HG02852 (cell line): ENCODE data around the gene MTMR1.
A peak's percentile ranks its signal among the peaks of the same experiment; 100 is the strongest.

Source experiments
- ATAC-seq: cut with Tn5 transposase; IDR thresholded peaks from one replicate; pipeline ENCODE4 v1.9.1; 2021; ENCODE audit warnings: mild to moderate bottlenecking, moderate library complexity; ENCODE audit not compliant: unreplicated experiment

MTMR1 gene

DNA sequence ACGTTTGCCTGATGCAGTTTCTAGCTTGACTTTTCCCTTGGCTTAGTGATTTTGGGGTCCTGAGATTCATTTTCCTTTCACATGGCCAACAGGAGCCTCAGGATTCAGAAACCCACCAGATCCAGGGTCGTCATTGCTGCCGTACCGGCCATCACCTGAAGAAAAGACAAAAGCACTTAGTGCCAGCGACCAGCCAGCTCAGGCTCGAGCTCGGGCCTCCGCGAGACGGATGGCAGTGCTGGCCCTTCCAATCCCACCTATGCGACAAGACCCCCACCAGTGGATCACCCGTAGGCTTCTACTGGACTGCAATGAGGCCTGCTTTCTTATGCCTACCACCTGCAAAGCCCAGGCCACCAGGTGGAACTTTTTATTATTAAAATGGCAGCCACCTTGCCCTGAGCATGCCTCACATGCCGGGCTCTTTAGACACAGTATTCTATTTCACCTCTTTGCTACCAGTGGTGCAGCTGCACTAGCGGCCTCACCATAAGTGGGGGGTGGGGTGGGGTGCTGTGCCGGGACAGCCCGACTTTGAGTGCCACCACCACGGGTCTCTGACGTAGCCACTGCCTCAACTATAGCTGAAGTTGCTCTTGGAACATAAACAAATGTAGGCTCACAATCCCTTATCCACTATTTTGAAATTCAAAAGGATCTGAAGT, 84.3 kb downstream of the MTMR1 start:
- no peak for ATAC-seq

- ATAC-seq, result no peak
Measured at GRCh38 chrX:150779385-150779784, 86.2 kb downstream of the MTMR1 start.

GRCh38 chrX:150781677-150782076, 88.5 kb downstream of the MTMR1 start:
- ATAC-seq, result no peak

GRCh38 chrX:150790021-150790420, 96.8 kb downstream of the MTMR1 start:
- peak; percentile 67 for ATAC-seq

DNA sequence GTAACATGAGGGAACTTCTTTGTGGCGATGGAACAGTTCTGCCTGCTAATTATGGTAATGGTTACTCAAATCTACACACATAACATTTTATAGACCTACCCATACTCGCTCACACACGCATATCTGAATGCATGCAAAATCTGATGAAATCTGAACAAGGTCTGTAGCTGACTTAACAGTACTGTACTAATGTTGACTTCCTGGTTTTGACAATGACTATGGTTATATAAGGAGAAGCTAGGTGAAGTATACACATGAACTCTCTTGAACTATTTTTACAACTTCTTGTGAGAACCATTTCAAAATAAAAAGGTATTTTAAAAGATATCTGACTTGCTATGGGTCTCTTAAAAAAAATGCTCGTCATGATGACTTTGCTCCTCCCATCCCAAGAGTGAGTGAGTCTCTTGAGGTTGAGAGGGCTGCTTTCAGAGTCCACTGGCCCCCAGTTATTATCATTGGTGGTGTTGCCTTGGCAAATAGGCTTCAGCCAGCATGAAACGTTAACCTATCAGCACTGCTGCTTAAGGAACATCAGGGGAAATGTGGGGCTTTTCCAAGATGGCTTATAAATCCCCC, 99.8 kb downstream of the MTMR1 start:
- ATAC-seq, result no peak

DNA sequence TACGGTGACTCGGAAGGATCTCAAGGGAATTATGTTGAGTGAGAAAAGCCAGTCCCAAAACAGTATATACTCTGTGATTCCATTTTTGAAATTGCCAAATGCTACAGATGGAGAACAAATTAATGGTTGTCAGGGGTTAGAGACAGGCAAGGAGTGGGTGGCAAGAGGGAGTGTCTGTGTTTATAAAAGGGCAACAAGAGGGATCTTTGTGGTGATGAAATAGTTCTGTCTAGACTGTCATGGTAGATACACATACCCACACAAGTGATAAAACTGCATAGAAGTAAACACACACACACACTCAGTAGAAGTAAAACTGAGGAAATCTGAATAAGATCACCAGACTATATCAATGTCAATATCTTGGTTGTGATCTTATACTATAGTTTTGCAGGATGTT, 112.5 kb downstream of the MTMR1 start:
- ATAC-seq, result no peak

DNA sequence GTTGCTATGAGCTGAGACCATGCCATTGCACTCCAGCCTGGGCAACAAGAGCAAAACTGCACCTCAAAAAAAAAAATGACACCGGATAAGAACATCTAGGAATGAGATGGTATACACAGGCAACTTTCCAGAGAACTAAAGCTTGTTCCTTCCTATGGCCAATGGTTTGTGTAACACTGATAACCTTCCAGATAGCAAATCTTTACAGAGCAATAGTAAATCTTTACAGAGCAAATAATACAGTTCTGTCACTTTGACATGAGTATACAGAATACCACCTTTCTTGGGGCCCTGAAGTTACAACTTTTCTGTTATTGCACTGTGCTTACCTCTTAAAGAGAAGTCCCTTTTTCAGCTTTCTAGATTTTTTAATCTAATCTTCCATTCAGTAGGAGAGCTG, 113.6 kb downstream of the MTMR1 start:
- ATAC-seq, result no peak

DNA sequence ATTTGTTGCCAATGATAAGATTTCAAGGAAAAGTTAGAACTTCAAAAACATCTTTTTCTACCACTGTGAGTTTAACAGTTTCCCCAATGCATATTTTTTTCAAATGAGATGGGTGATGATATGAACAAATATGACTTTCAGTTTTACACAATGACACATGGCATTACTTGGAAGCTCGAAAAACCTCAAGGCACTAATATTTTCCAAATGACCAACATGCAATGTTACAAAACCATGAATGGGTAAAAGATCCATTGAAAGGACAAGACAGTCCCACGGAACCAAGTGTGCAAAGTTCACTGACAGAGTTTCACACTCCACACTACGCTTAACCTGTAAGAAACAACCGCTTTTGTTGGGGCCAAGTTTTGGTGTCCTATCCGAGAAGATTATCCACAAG, 120.7 kb downstream of the MTMR1 start:
- ATAC-seq, result no peak
